Chondrocyte (in vitro differentiated cells): ENCODE results near the gene SERINC5. TPM values are rescaled to one million over a fixed set of nuclear protein-coding genes. Genes with fewer than 3 reads are reported as not detected.

Experiments used
- DNase-seq: peaks from one replicate; pipeline ENCODE4 v3.0.0; 2021; ENCODE audit warnings: mixed read lengths, low spot score
- H3K27ac Mint-ChIP-seq: one replicate; pipeline ENCODE4 v1.8.0; 2021; ENCODE audit warnings: mild to moderate bottlenecking, moderate library complexity, mixed read lengths; ENCODE audit not compliant: unreplicated experiment
- H3K27me3 Mint-ChIP-seq: 2 replicates; pipeline ENCODE4 v1.8.0; 2021; ENCODE audit warnings: low read depth, mixed read lengths
- H3K36me3 Mint-ChIP-seq: 2 replicates; pipeline ENCODE4 v1.8.0; 2021; ENCODE audit warnings: low read depth, mixed read lengths
- H3K4me1 Mint-ChIP-seq: 2 replicates; pipeline ENCODE4 v1.8.0; 2021; ENCODE audit warnings: low read depth, mild to moderate bottlenecking, mixed read lengths
- H3K4me3 Mint-ChIP-seq: one replicate; pipeline ENCODE4 v1.8.0; 2021; ENCODE audit warnings: mild to moderate bottlenecking, moderate library complexity, mixed read lengths; ENCODE audit not compliant: unreplicated experiment
- H3K9me3 Mint-ChIP-seq: 2 replicates; pipeline ENCODE4 v1.8.0; 2021; ENCODE audit warnings: low read depth, mixed read lengths
- CTCF ChIP-seq: fragments of 200-600 bp; sonication (generic); IDR thresholded peaks from 2 replicates; pipeline ENCODE4 v1.5.0; 2021; ENCODE audit warnings: antibody characterized with exemption, mild to moderate bottlenecking, moderate library complexity
- total RNA-seq: library from RNA; stranded (reverse); gene quantifications from 3 replicates; pipeline ENCODE4 v1.2.1, GENCODE V29; 2021

The SERINC5 gene
- total RNA-seq, 1 donor from 2014 or later, result 41.5 TPM

- H3K36me3 Mint-ChIP-seq, result peaks cover 10% of the 10 kb centered on the region
Observed at GRCh38 chr5:80152778-80153177, 103.1 kb downstream of the SERINC5 start.

DNA sequence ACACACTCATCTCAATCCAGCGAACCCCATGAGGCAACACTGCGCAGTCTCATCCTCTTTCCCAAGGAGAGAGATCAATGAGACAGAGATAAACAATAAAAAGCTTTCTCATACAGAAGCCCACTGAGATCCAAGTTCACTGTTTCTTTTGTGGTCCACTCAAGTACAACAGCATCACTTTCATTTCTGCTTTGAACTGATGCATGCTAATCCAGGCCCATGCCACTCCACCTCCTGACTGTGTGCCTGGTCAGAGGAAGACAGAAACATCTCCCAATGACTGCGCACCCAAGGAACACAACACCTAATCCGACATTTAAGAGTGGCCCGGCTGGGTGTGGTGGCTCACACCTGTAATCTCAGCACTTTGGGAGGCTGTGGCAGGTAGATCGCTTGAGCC is 104.0 kb downstream of the SERINC5 start:
- Mint-ChIP-seq H3K4me1 (peaks cover 27% of the 10 kb centered on the region), H3K27me3 (no peaks in the 10 kb centered on the region), H3K27ac (no peak overlapping the region), H3K36me3 (peaks cover 12% of the 10 kb centered on the region), H3K4me3 (no peak overlapping the region), H3K9me3 (no peaks in the 10 kb centered on the region)
- no peak for TF ChIP-seq CTCF
- no peak for DNase-seq

More at GRCh38 chr5:80152778-80153177, 103.1 kb downstream of the SERINC5 start:
- no peaks in the 10 kb centered on the region for H3K9me3 Mint-ChIP-seq
- DNase-seq, result no peak
- no peak for TF ChIP-seq CTCF
- H3K4me1 Mint-ChIP-seq, result peaks cover 32% of the 10 kb centered on the region
- H3K4me3 Mint-ChIP-seq, result no peak overlapping the region
- no peak overlapping the region for H3K27ac Mint-ChIP-seq
- H3K27me3 Mint-ChIP-seq, result no peaks in the 10 kb centered on the region

- no peaks in the 10 kb centered on the region for H3K9me3 Mint-ChIP-seq
- no peak for TF ChIP-seq CTCF
- peaks cover 19% of the 10 kb centered on the region for H3K36me3 Mint-ChIP-seq
- no peak overlapping the region for H3K27ac Mint-ChIP-seq
- H3K4me3 Mint-ChIP-seq, result no peak overlapping the region
- H3K27me3 Mint-ChIP-seq, result no peaks in the 10 kb centered on the region
- H3K4me1 Mint-ChIP-seq, result peaks cover 17% of the 10 kb centered on the region
- no peak for DNase-seq
Observed at GRCh38 chr5:80150731-80151130, 105.1 kb downstream of the SERINC5 start.

- DNase-seq, result no peak
- Mint-ChIP-seq H3K36me3 (peaks cover 22% of the 10 kb centered on the region), H3K27ac (no peak overlapping the region), H3K27me3 (no peaks in the 10 kb centered on the region), H3K4me1 (peaks cover 4% of the 10 kb centered on the region), H3K9me3 (no peaks in the 10 kb centered on the region), H3K4me3 (no peak overlapping the region)
- TF ChIP-seq CTCF, result no peak
Observed at GRCh38 chr5:80149161-80149609, 106.7 kb downstream of the SERINC5 start.

DNA sequence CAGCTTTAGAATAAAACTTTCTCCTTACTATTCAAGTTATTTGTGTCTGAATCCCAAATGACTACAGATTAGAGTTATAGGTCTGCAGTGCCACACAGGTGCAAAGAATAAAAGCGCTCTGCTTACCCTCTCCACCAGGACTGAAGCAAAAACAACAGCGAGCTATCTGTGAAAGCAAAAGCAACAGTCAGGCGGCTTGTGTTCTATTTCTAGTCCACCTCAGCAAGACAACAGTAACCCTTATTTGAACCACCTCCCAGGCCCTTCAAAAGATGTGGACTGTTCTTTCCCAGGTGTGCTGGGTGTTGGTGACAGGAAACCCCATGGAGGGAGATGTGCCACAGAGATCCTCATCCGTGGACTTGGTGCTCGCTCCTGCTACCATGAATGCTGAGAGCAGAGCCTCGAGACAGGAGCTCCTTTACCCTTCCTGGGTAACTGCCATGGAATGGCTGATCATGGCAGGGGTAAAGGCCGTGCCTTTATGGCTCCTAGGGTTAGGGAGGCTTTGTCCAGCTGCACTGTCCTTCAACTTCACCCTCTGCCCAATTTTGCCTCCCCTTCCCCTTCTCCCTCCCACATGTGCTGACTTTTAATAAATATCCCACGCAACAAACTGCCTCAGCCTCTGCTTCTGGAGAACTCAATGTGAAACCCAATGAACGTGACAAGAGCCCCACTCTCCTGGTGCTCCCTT is 108.6 kb downstream of the SERINC5 start:
- no peaks in the 10 kb centered on the region for H3K27me3 Mint-ChIP-seq
- H3K4me3 Mint-ChIP-seq, result no peak overlapping the region
- no peak for DNase-seq
- TF ChIP-seq CTCF, result no peak
- H3K27ac Mint-ChIP-seq, result no peak overlapping the region
- H3K9me3 Mint-ChIP-seq, result no peaks in the 10 kb centered on the region
- peaks cover 18% of the 10 kb centered on the region for H3K4me1 Mint-ChIP-seq
- peaks cover 25% of the 10 kb centered on the region for H3K36me3 Mint-ChIP-seq
